GM23248 (cell line): ENCODE results near the gene CEP63. TPM values are rescaled to one million over a fixed set of nuclear protein-coding genes. Genes with fewer than 3 reads are reported as not detected.

Experiments
- DNase-seq: peaks from one replicate; pipeline ENCODE4 v3.0.0-alpha.2; 2015
- H2AFZ ChIP-seq: fragments of 200-600 bp; sonication (generic); 2 replicates; pipeline ENCODE4 v1.6.1; 2016; ENCODE audit warnings: antibody characterized with exemption
- H3F3A ChIP-seq: fragments of 200-600 bp; sonication (generic); 2 replicates; pipeline ENCODE4 v1.6.1; 2016; ENCODE audit warnings: mild to moderate bottlenecking, antibody characterized with exemption, mixed run types; ENCODE audit not compliant: insufficient read depth
- H3K27ac ChIP-seq: fragments of 200-600 bp; sonication (generic); 2 replicates; pipeline ENCODE4 v1.5.1; 2016; ENCODE audit warnings: mild to moderate bottlenecking
- H3K27me3 ChIP-seq: fragments of 200-600 bp; sonication (generic); replicated peaks from 2 replicates; pipeline ENCODE4 v1.6.1; 2016; ENCODE audit warnings: mild to moderate bottlenecking; ENCODE audit not compliant: insufficient read depth
- H3K36me3 ChIP-seq: fragments of 200-600 bp; sonication (generic); 2 replicates; pipeline ENCODE4 v1.6.1; 2016; ENCODE audit warnings: low read depth, mild to moderate bottlenecking
- H3K4me1 ChIP-seq: fragments of 200-600 bp; sonication (generic); 2 replicates; pipeline ENCODE4 v1.6.1; 2016; ENCODE audit warnings: mild to moderate bottlenecking; ENCODE audit not compliant: insufficient read depth
- H3K4me2 ChIP-seq: fragments of 200-600 bp; sonication (generic); one replicate; pipeline ENCODE4 v1.6.1; 2016; ENCODE audit warnings: mild to moderate bottlenecking; ENCODE audit not compliant: unreplicated experiment
- H3K4me3 ChIP-seq: fragments of 200-600 bp; sonication (generic); 2 replicates; pipeline ENCODE4 v1.5.1; 2016; ENCODE audit warnings: mild to moderate bottlenecking
- H3K79me2 ChIP-seq: fragments of 200-600 bp; sonication (generic); 2 replicates; pipeline ENCODE4 v1.6.1; 2016; ENCODE audit warnings: mild to moderate bottlenecking; ENCODE audit not compliant: insufficient read depth
- H3K9ac ChIP-seq: fragments of 200-600 bp; sonication (generic); 2 replicates; pipeline ENCODE4 v1.6.1; 2016; ENCODE audit warnings: mild to moderate bottlenecking
- H3K9me2 ChIP-seq: fragments of 200-600 bp; sonication (generic); 2 replicates; pipeline ENCODE4 v1.6.1; 2016; ENCODE audit warnings: mixed run types, mild to moderate bottlenecking, moderate library complexity; ENCODE audit not compliant: insufficient read depth
- H3K9me3 ChIP-seq: fragments of 200-600 bp; sonication (generic); one replicate; pipeline ENCODE4 v1.6.1; 2017; ENCODE audit warnings: low read depth
- H4K20me1 ChIP-seq: fragments of 200-600 bp; sonication (generic); 2 replicates; pipeline ENCODE4 v1.6.0; 2016; ENCODE audit not compliant: insufficient read depth
- EZH2 ChIP-seq: fragments of 200-600 bp; sonication (generic); IDR thresholded peaks from 2 replicates; pipeline ENCODE4 v1.6.1; 2018; ENCODE audit warnings: antibody characterized with exemption, mild to moderate bottlenecking; ENCODE audit not compliant: insufficient read depth, poor library complexity, severe bottlenecking
- EZH2phosphoT487 ChIP-seq: fragments of 200-600 bp; sonication (generic); IDR thresholded peaks from 2 replicates; pipeline ENCODE4 v1.6.1; 2018; ENCODE audit warnings: antibody characterized with exemption, moderate library complexity, mild to moderate bottlenecking, low read depth; ENCODE audit not compliant: insufficient read depth
- WGBS, 2 experiments: methylation state at CpG; one replicate each; pipeline ENCODE4 v1.1.6; 2015 to 2017; ENCODE audit warnings: low lambda C conversion rate in 2 of 2, low coverage in 1 of 2; ENCODE audit errors: missing lambda C conversion rate in 2 of 2; 5-methylcytosine and 5-hydroxymethylcytosine counted together
- in situ Hi-C: fragments of 300-500 bp; cut with MboI; formaldehyde crosslinking; loops from 2 replicates; pipeline ENCODE4 v1.15.0; 2020
- polyA plus RNA-seq: library from polyadenylated mRNA; unstranded; fragments of >200 nt; fragmentation: Nextera tagmentation; extraction: Ambion mirVana; gene quantifications from 2 replicates; pipeline ENCODE4 v1.2.1, GENCODE V29; 2016
- total RNA-seq: library from RNA; depleted of rRNA; stranded (reverse); fragments of >200 nt; shearing (Covaris generic); gene quantifications from 2 replicates; pipeline ENCODE4 v1.2.3, GENCODE V29; 2014

CEP63 gene
- total and polyA plus RNA-seq, 2 experiments from 2014 or later, result 21.0 to 29.7 TPM

- no peak overlapping the region for H2AFZ ChIP-seq
- H3K4me3 ChIP-seq, result no peak overlapping the region
- TF ChIP-seq EZH2phosphoT487 (no peak), EZH2 (no peak)
- H3K9ac ChIP-seq, result no peak overlapping the region
- in situ Hi-C loops, result loop anchor here (25.0 kb wide), 2 partner anchors 897 to 1272 kb away; no protein-coding TSS in a partner anchor
- H4K20me1 ChIP-seq, result no peaks in the 10 kb centered on the region
- no peaks in the 10 kb centered on the region for H3K36me3 ChIP-seq
- no peak overlapping the region for H3K4me2 ChIP-seq
- WGBS, 2 experiments, result 86 to 89% methylated on average over 4 of the region's 4 CpGs
- no peak overlapping the region for H3K27ac ChIP-seq
- H3K27me3 ChIP-seq, result no peaks in the 10 kb centered on the region
- H3K4me1 ChIP-seq, result no peaks in the 10 kb centered on the region
- no peaks in the 10 kb centered on the region for H3K79me2 ChIP-seq
- no peaks in the 10 kb centered on the region for H3F3A ChIP-seq
- no peaks in the 10 kb centered on the region for H3K9me3 ChIP-seq
- no peak for DNase-seq
- H3K9me2 ChIP-seq, result no peaks in the 10 kb centered on the region
Measured at GRCh38 chr3:134614955-134615354, 129.1 kb downstream of the CEP63 start.

GRCh38 chr3:134615743-134616142 lies 129.9 kb downstream of the CEP63 start:
- WGBS, 2 experiments, result 83 to 89% methylated on average over 5 of the region's 5 CpGs

GRCh38 chr3:134617608-134618477 lies 132.0 kb downstream of the CEP63 start:
- Histone ChIP-seq H3F3A (no peaks in the 10 kb centered on the region), H3K9me2 (no peaks in the 10 kb centered on the region), H3K79me2 (no peaks in the 10 kb centered on the region), H4K20me1 (no peaks in the 10 kb centered on the region), H3K4me1 (no peaks in the 10 kb centered on the region), H3K27me3 (no peaks in the 10 kb centered on the region), H3K36me3 (no peaks in the 10 kb centered on the region), H3K4me2 (no peak overlapping the region), H3K4me3 (no peak overlapping the region), H2AFZ (no peak overlapping the region), H3K9me3 (no peaks in the 10 kb centered on the region), H3K27ac (no peak overlapping the region), H3K9ac (no peak overlapping the region)
- in situ Hi-C loops, result loop anchor here (25.0 kb wide), 2 partner anchors 894 to 1269 kb away; no protein-coding TSS in a partner anchor
- no peak for DNase-seq
- TF ChIP-seq EZH2phosphoT487, result no peak
- TF ChIP-seq EZH2, result no peak
- 79% methylated on average over 7 of the region's 7 CpGs for WGBS, 2 experiments

More at GRCh38 chr3:134615743-134616142, 129.9 kb downstream of the CEP63 start:
- Histone ChIP-seq H3K4me2 (no peak overlapping the region), H3K4me3 (no peak overlapping the region), H4K20me1 (no peaks in the 10 kb centered on the region), H3K9me2 (no peaks in the 10 kb centered on the region), H3K36me3 (no peaks in the 10 kb centered on the region), H3K27ac (no peak overlapping the region), H3K79me2 (no peaks in the 10 kb centered on the region), H3K4me1 (no peaks in the 10 kb centered on the region), H3K27me3 (no peaks in the 10 kb centered on the region), H3F3A (no peaks in the 10 kb centered on the region), H3K9ac (no peak overlapping the region), H2AFZ (no peak overlapping the region), H3K9me3 (no peaks in the 10 kb centered on the region)
- DNase-seq, result no peak
- TF ChIP-seq EZH2 (no peak), EZH2phosphoT487 (no peak)
- in situ Hi-C loops, result loop anchor here (25.0 kb wide), 2 partner anchors 897 to 1272 kb away; no protein-coding TSS in a partner anchor

- Histone ChIP-seq H3K27me3 (no peaks in the 10 kb centered on the region), H3K79me2 (no peaks in the 10 kb centered on the region), H3K9ac (no peak overlapping the region), H3K36me3 (no peaks in the 10 kb centered on the region), H3K4me1 (no peaks in the 10 kb centered on the region), H3K9me2 (no peaks in the 10 kb centered on the region), H3K4me2 (no peak overlapping the region), H4K20me1 (no peaks in the 10 kb centered on the region), H3F3A (no peaks in the 10 kb centered on the region), H3K9me3 (no peaks in the 10 kb centered on the region), H2AFZ (no peak overlapping the region), H3K27ac (no peak overlapping the region), H3K4me3 (no peak overlapping the region)
- no peak for TF ChIP-seq EZH2phosphoT487
- no peak for TF ChIP-seq EZH2
- 96 to 97% methylated on average over 13 of the region's 13 CpGs for WGBS, 2 experiments
- no peak for DNase-seq
- in situ Hi-C loops, result loop anchor here (25.0 kb wide), 2 partner anchors 894 to 1269 kb away; no protein-coding TSS in a partner anchor
Measured at GRCh38 chr3:134618478-134619300, 132.8 kb downstream of the CEP63 start.
